ENCODE measurements around the gene TANK.

DNA sequence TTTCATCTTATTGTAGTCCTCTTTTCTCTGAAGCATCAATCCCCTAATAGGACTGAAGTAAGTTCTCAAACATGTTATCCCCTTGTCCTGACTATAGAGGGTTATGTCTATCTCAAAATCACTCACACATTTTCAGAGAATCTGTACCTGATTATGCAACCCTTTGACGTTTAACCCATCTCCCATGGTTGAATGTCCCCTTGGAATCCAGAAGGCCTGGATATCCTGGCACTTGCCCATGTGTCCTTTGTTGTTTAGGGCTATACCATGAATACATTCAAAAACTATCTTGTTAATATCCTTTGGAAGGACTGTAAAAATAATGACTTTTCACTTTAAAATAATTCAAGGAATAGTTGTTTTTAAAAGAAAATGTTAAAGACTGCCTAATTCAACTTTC, 81.7 kb downstream of the TANK start:
- TF ChIP-seq, protein P1, sequence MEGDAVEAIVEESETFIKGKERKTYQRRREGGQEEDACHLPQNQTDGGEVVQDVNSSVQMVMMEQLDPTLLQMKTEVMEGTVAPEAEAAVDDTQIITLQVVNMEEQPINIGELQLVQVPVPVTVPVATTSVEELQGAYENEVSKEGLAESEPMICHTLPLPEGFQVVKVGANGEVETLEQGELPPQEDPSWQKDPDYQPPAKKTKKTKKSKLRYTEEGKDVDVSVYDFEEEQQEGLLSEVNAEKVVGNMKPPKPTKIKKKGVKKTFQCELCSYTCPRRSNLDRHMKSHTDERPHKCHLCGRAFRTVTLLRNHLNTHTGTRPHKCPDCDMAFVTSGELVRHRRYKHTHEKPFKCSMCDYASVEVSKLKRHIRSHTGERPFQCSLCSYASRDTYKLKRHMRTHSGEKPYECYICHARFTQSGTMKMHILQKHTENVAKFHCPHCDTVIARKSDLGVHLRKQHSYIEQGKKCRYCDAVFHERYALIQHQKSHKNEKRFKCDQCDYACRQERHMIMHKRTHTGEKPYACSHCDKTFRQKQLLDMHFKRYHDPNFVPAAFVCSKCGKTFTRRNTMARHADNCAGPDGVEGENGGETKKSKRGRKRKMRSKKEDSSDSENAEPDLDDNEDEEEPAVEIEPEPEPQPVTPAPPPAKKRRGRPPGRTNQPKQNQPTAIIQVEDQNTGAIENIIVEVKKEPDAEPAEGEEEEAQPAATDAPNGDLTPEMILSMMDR (IDR thresholded peaks at IDR 0.05): no peak
- TF ChIP-seq POLR2AphosphoS5 (IDR thresholded peaks at IDR 0.05) (no peak), POLR2A (IDR thresholded peaks at IDR 0.05) (no peak), EP300 (IDR thresholded peaks at IDR 0.05) (no peak)

All from stomach (tissue), 4 donors.